Sciatic nerve (tissue), 2 donors: ENCODE results near the gene LRP1B. TPM values are rescaled to one million over a fixed set of nuclear protein-coding genes. Genes with fewer than 3 reads are reported as not detected.
"Not testable (repeated sequence)": the region's sequence is repeated elsewhere in the genome, so short reads cannot be mapped to it uniquely, and the experiment has no call there.

Experiments
- ATAC-seq: fragments of 200-7000 bp; cut with Tn5 transposase; one replicate; pipeline ENCODE4 v1.9.1; 2020; ENCODE audit warnings: mild to moderate bottlenecking, moderate library complexity
- DNase-seq: peaks from one replicate; pipeline ENCODE4 v3.0.0-alpha.2; 2020; ENCODE audit warnings: low spot score
- intact Hi-C: fragments of 100-400 bp; cut with DNase I; formaldehyde crosslinking; loops from one replicate; pipeline ENCODE4 v1.14.2; 2022
- total RNA-seq: library from RNA; stranded (reverse); fragmentation: NEBNext Ultra II Directional; extraction: Animal tissue kit (Norgen Biotek cat#: 25700); gene quantifications from one replicate; pipeline ENCODE4 v1.2.1, GENCODE V29; 2021
- donor health status: DM: no; HTN: no; CAD: no.
- donor health status: DM: no; HTN: no; CAD: no.

LRP1B gene
- total RNA-seq, 1 donor from 2014 or later, result 0.62 TPM

DNA sequence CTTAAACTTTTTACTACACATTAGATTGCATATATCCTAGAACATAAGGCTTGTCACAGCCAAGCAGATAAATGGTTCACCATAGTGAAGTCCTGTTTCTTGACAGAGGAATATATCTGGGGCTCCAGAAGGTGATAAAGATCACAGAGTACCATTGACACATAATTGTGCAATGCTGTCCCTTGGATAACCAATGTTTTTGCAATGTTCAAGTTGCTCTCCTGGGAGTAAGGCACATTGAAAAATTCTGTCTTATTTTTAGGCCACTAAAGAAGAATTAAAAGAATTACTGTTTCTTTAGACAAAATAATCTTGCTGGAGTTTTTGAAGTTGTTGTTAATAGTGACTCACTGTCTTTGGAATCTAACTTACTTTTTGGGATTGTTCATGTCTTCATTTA lies 1132.8 kb downstream of the LRP1B start:
- ATAC-seq (peak; percentile 74), DNase-seq (no peak)
- intact Hi-C loops, result no loop called here

DNA sequence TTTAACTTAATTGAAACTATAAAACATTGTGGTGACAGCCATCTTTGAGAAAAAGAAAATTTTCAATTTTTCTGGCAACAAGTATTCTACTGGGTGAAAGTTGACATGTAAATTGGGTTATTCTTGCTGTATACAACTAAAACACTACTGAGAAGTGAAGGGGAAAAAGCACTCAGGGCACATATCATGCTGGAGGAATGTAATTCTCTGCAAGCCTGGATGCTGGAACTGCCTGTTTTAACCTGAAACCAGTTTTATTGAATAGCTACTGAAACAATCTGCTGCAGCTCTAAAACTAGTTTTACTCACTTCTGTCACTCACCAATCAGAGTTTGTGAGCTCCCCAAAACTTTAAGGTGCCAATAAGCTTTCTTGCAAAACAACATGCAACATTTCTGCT lies 1136.0 kb downstream of the LRP1B start:
- ATAC-seq (no peak), DNase-seq (no peak)
- intact Hi-C loops, result no loop called here

DNA sequence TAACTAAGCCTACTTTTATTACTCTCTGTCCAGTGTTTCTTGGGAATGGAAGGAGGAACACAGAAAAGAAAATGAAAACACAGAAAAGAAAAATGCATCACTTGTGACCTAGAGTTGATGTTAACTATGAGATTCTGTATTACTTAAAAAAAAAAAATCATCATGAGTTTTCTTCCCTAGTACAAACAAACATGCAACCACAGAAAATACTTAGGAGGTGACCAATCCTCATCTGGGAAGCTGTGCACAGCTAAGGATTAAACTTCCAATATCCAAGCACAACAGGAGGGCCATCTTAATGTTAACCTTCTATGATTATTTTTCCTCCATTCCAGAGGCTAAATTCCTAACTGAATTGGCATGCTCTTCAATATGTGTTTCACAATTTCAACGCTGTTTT lies 1140.4 kb downstream of the LRP1B start:
- no peak for DNase-seq
- intact Hi-C loops, result no loop called here
- ATAC-seq, result peak; percentile 79

DNA sequence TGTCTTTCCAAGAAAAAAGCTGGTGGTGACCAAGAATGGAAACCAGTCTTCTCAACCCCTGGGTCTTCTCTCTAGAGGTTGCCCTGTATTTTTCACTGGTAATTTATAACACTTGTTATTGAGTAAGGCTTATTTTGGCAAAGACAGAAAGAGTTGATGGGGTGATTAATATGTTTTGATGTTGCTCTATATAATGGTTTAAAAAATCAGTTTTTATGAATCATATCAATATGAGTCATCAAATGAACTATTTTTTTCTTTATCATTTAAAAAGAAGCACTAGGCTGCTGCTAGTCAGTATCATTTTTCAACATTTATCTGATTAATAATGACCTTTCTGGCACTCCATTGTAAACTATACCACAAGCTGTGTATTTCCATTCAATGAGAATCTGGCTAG lies 1142.2 kb downstream of the LRP1B start:
- DNase-seq (no peak), ATAC-seq (no peak)
- intact Hi-C loops, result no loop called here

DNA sequence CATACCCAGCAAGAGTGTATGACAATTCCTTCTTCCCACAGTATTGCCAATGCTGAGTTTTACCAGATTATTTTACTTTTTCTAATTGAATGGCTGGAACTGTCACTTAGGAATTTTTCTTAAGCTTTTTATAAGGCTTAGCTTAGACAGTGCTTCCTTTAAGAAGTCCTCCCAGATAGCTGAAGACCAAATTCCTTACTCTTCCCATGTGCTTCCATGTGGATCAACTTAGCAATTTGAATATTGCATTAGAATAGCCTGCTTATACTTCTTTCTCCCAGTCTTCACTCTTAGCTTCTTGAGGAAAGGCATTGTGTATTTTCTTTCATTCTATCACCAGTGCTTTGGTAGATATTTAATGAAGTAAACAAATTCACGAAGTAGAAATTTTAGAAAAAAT lies 1144.4 kb downstream of the LRP1B start:
- ATAC-seq (no peak), DNase-seq (no peak)
- intact Hi-C loops, result no loop called here

DNA sequence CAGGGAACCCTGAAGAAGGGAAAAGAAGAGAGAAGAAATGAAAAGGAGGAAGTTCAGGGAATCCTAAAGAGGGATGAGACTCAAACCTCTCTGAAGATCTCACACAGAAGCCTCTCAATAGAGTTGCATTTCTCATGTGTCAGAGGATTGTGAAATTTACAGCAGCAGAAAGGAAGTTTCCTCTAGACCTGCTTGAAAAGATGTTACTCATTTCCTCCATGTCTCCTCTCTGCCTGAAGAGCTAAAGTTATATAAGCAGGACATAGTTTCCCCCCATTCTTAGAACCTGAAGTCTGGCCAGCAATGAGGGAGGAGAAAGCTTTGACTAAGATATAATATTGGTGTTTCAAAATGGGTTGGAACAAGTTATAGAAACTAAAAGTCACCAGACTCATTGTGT lies 1155.6 kb downstream of the LRP1B start:
- intact Hi-C loops, result no loop called here
- no peak for DNase-seq
- no peak for ATAC-seq

DNA sequence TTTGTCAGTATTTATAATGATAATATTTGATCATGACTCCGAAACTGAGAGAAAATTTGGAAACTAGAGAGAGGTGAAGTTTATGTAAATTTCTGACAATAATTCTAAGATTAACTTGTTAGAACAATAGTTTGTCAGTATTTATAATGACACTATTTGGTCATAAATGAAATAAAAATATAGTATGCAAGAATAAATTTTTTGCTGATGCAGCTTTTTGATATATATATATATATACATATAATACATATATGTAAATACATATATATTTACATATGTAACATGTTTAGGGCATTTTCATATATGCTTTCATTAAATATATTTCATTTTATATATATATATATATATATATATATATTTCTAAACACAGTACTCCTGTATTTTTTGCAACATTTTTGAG lies 1158.1 kb downstream of the LRP1B start:
- DNase-seq (no peak), ATAC-seq (no peak)
- intact Hi-C loops, result no loop called here

DNA sequence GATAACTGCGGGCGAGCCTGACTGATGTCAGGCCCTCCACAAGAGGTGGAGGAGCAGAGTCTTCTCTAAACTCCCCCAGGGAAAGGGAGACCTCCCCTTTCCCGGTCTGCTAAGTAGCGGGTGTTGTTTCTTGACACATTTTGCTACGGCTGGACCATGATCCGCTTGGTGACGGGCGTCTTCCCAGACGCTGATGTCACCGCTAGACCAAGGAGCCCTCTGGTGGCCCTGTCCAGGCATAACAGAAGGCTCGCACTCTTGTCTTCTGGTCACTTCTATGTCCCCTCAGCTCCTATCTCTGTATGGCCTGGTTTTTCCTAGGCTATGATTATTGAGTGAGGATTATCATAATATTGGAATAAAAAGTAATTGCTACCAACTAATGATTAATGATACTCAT lies 1166.5 kb downstream of the LRP1B start:
- DNase-seq, intact Hi-C loops, ATAC-seq: not testable (repeated sequence)

DNA sequence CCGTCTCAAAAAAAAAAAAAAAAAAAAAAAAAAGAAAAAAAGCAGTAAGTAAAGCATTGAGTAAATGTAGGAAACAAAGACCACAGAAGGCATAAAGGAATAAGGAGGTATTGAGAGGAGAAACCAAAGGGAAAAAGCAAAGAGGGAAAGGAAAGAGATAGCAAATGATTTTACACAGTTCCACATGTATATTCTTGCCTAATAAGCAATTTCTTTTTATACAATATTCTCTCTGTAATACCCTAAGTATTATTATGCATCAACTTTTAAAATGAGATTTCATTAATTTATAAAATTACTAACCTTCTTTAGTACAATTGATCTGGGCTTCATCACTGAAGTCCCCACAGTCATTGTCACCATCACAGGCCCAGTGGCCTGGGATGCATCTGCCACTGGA lies 1180.9 kb downstream of the LRP1B start:
- DNase-seq (no peak), ATAC-seq (no peak)
- intact Hi-C loops, result no loop called here

DNA sequence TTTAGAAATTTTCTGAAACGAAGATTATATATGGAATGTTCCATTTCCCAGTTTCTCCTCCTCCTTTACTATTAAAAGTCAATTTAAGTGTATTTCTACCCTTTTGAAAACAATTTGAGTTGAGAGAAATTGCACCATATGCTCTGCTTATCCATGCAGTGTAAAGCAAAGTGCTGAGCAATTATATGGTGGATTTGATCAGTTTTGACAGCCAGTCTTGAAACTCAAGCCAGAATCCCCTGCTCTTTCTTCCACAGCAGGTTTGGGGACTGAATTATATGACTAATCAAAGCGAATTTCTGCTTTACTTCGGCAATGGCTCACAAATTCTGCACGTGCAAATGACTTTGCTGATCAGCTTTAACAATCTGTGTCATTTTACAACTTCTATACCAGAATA lies 1183.6 kb downstream of the LRP1B start:
- ATAC-seq, result no peak
- DNase-seq, result no peak
- intact Hi-C loops, result no loop called here

DNA sequence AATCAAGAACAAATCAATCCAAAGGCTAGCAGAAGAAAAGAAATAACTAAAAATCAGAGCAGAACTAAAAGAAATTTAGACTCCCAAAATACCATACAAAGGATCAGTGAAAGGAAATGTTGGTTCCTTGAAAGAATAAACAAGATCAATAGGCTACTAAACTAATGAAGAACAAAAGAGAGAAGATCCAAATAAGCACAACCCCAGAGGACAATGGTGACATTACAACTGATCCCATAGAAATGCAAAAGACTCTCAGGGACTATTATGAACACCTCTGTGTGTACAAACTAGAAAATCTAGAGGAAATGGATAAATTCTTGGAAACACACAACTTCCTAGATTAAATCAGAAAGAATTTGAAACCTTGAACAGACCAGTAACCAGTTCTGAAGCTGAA lies 1186.9 kb downstream of the LRP1B start:
- intact Hi-C loops, result no loop called here
- DNase-seq (no peak), ATAC-seq (no peak)

DNA sequence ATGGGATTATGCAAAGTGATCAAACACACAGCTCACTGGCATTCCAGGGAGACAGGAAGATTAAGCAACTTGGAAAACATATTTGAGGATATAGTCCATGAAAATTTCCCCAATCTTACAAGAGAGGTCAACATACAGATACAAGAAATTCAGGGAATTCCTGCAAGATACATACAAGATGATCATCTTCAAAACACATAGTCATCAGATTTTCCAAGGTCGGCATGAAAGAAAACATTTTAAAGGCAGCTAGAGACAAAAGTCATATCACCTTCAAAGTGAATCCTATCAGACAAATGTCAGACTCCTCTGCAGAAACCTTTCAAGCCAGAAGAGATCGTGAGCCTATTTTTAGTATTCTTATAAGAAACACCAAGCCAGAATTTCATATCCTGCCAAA lies 1188.5 kb downstream of the LRP1B start:
- DNase-seq (no peak), ATAC-seq (no peak)
- intact Hi-C loops, result no loop called here

DNA sequence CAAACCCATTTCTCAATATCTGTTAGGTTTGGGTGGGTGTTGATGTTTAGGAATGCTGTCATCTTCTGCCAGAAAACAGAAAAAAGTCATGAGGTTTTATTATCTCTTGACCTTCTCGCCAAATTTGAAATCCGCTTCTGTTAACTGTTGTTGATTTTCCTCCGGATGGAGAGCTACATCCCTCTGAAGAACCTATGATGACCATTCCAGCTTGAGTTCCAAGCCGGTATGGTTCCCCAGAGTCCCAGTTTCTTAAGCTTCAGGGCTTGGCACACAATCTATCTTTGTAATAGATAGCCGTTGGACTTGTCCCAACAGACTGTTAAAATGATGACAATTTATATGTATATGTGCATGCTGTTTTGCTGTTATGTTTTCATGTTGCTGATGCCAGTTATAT lies 1201.0 kb downstream of the LRP1B start:
- intact Hi-C loops, result no loop called here

DNA sequence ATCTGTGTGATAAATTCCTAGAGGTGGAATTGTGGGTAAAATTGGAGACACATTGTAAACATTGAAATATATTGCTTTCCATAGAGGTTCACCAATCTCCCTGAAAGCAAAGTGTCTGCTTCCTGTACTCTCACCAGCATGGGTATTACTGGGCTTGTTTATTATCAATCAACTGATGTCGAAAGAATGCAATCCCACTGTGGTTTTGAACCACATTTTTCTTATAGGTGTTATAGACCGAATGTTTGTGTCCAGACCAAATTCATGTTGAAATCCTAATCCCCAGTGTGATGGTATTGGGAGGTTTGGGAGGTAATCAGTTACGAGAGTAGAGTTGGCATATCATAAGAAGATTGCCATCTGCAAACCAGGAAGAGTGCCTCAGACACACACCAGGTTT lies 1212.4 kb downstream of the LRP1B start:
- no peak for DNase-seq

More for the DNA sequence above, 1201.0 kb downstream of the LRP1B start:
- DNase-seq, result no peak
- no peak for ATAC-seq

DNA sequence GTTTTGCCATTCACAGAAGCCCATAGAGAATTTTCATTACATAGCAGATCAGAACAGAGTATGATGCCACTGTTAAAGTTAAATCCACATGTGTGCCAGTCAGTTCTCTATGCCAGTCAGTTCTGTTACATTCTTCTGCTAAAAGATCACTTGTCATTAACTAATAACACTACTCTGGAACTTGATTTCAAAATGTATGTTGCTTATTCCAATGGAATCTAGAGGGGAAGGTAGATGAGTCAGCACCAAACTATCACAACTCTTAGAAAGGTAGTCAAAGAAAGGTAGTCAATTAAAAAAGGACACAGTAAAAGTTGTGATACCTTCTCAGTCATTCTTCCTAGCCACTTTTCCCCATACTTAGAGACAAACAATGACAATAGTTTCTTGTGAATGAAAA lies 1214.4 kb downstream of the LRP1B start:
- intact Hi-C loops, result loop anchor here (5.0 kb wide), 1 partner anchor 646 kb away; no protein-coding TSS in a partner anchor
- no peak for DNase-seq
- ATAC-seq, result no peak

More for the DNA sequence above, 1212.4 kb downstream of the LRP1B start:
- no peak for ATAC-seq
- intact Hi-C loops, result loop anchor here (5.0 kb wide), 1 partner anchor 644 kb away; no protein-coding TSS in a partner anchor

DNA sequence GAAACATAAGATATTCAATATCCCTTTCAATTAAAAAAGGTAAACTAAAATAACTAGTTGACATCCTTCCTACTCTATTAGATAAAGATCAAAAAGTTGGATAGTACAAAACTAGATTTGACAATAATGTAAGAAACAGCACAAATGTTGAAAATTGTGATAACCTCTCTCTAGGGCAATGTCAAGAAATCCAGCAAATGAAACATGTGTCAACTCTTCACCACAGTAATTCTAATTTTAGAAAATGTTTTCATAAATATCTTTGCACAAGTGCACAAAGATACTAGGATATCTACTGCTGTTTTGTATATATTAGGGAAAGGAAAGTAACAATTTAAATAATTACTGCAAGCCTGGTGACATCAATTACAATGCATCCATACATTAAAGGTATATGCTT lies 1220.1 kb downstream of the LRP1B start:
- ATAC-seq (no peak), DNase-seq (no peak)
- intact Hi-C loops, result no loop called here

DNA sequence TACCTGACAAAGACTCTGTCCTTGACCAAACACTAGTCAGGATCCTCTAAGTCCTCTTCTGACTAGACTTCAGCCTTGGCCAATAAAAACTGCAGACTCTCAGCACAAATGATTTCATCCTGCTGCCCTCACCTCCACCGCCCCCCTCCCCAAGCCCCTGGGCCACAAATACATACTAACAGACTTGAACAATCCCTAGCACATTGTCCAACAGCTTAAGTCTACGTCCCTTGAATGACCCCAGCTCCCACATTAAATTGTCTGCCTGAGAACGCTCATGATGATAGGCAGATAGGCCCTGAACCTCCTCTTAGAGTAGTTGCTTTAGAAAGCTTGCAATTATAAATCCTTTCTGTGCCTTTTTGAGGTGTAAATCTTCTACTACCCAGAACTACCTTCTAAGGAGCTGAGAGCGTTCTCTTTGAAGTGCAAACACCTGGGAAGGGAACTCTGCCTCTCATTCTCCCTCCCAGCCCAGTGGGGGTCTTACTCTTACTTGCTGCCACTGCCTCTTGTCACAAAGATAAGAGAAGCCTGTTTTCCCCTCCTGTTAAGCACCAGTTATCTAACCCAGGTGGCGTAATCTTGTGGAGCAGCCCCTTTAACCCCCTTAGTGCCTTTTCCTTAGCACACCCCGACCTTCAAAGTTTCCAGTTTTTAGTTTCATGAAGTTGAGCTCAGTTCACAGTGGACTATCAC lies 1225.6 kb downstream of the LRP1B start:
- ATAC-seq (no peak), DNase-seq (no peak)
- intact Hi-C loops, result no loop called here

DNA sequence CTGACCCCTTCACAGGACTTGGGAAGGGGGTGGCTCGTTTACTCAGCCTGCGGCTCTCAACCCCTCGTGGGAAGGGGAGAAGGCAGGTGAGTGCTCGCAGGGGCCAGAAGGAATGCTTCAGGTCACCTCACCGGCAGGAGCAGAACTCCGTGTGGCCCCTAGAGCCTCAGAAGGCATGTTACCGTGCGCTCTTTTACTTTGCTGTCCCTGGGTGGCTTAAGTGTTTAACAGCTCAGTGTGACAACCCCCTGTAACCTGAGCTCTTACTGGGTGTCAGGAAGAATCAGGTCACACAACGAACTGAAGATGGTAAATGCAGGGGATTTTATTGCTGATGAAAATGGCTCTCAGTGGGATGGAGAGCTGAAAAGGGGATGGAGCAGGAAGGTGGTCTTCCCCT lies 1235.4 kb downstream of the LRP1B start:
- intact Hi-C loops, result no loop called here
- DNase-seq, result no peak
- no peak for ATAC-seq

DNA sequence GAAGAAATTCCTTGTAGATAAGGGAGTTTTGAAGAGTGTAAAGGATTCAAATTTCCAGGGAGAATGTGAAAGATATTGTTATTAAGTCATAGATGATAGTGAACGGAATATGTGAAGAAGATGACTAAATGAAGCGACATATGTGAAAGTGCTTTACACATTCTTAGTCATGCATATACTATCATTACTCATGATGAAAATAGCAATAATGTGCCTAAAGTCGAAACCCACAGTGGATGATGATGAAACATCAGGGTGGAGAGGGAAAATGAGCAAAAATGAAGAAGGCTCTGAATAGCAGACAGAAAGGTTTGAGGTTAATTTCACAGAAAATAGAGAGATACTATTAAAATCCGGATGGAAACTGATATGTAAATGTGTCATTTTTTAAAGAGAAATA lies 1237.1 kb downstream of the LRP1B start:
- DNase-seq (no peak), ATAC-seq (no peak)
- intact Hi-C loops, result no loop called here

DNA sequence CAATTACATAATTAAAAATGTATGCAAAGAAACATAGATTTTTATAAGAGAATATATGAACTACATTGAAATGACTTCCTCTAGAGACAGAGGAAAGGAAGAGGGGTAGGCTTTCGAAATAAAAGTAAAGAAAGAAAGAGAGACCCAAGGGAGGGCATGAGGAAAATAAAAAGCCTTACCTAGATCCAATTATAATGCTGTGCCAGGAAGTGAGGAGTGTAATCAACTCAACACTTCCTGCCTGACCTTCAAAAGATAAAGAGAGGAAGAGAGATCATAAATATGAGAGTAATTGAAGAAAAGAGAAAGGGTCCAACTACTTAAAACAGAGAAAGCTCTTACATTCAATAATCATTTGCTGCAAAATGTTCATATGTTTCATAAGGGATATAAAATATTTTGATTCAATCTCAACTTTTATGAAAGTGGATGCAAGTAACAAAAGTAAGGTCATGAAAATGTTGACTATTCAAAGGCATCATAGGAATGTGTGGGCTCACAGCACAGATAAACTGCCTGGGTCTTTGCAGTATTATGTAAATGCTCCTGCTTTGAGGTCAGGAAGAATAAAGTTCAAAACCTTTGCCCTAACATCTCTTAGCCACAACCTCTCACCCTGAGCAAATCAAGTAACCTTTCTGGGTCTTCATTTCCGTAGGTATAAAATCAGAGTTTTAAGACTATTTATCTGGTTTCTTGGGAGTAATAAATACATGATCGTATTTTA lies 1237.7 kb downstream of the LRP1B start:
- DNase-seq (no peak), ATAC-seq (no peak)
- intact Hi-C loops, result no loop called here

DNA sequence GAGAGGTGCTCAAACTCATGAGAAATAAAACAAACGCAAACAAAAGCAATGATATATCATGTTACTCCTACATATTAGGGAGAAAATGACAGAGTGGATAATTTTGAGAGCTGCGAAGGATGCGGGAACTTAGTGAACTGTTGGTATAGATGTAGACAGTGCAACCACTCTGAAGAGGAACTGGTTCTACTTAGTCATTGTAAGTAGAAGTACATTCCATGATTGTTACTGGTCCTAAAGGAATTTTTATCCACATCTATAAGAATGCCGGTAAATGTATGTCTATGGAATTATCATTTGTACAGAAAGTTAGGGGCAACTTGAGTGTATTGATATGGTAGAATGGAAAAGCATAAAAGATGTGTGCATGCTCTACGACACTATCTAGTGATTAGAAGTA lies 1238.4 kb downstream of the LRP1B start:
- ATAC-seq (no peak), DNase-seq (no peak)
- intact Hi-C loops, result no loop called here
